ENCODE results near the gene MUC2. TPM values are rescaled to one million over a fixed set of nuclear protein-coding genes. Genes with fewer than 3 reads are reported as not detected.

Gene MUC2
- polyA plus RNA-seq, 3 donors, result not detected

GRCh38 chr11:1082346-1082727 is 7.7 kb downstream of the MUC2 start:
- Histone ChIP-seq H3K4me3 (replicated peaks in 1 of 3; ENCODE audit: low read depth in 2 of 3, low read length in 3 of 3) (no peak overlapping the region), H2AFZ (ENCODE audit: insufficient read depth, low read depth, low read length, poor library complexity, severe bottlenecking) (no peak overlapping the region), H3K79me2 (ENCODE audit: insufficient read depth, low read length) (no peaks in the 10 kb centered on the region), H4K20me1 (ENCODE audit: insufficient read depth, low read length) (no peaks in the 10 kb centered on the region), H3K4me1 (ENCODE audit: control insufficient read depth in 1 of 2, insufficient read depth in 2 of 2, low read length in 2 of 2) (no peaks in the 10 kb centered on the region), H3K27ac (ENCODE audit: low read depth in 1 of 2, low read length in 2 of 2) (no peak overlapping the region), H3K27me3 (ENCODE audit: control insufficient read depth in 2 of 2, insufficient read depth in 2 of 2, low read length in 2 of 2) (no peaks in the 10 kb centered on the region), H3K9ac (ENCODE audit: insufficient read depth, low read length, poor library complexity, severe bottlenecking) (no peak overlapping the region), H3K4me2 (replicated peaks; ENCODE audit: extremely low read depth, low read length, poor library complexity, severe bottlenecking) (no peak overlapping the region), H3K9me3 (replicated peaks in 1 of 2; ENCODE audit: control insufficient read depth in 1 of 2, insufficient read depth in 1 of 2, low read length in 2 of 2) (peaks cover 0 to 18% of the 10 kb centered on the region in 2 donors), H3K36me3 (replicated peaks in 1 of 2; ENCODE audit: control insufficient read depth in 1 of 2, insufficient read depth in 2 of 2, low read length in 2 of 2) (no peaks in the 10 kb centered on the region)
- WGBS (ENCODE audit: insufficient coverage), result 93% methylated on average over 14 of the region's 14 CpGs
- TF ChIP-seq CTCF (IDR thresholded peaks at IDR 0.05), result no peak
- Mint-ChIP-seq H3K27me3 (ENCODE audit: low read depth in 3 of 3) (peaks cover 0 to 2% (median 1%) of the 10 kb centered on the region in 3 donors), H3K4me3 (no peak overlapping the region), H3K9me3 (peaks cover 0 to 2% (median 0%) of the 10 kb centered on the region in 7 donors), H3K27ac (no peak overlapping the region), H3K4me1 (no peaks in the 10 kb centered on the region), H3K36me3 (no peaks in the 10 kb centered on the region)
- intact Hi-C loops (cut with micrococcal nuclease), result no loop called here
- no peak for DNase-seq

DNA sequence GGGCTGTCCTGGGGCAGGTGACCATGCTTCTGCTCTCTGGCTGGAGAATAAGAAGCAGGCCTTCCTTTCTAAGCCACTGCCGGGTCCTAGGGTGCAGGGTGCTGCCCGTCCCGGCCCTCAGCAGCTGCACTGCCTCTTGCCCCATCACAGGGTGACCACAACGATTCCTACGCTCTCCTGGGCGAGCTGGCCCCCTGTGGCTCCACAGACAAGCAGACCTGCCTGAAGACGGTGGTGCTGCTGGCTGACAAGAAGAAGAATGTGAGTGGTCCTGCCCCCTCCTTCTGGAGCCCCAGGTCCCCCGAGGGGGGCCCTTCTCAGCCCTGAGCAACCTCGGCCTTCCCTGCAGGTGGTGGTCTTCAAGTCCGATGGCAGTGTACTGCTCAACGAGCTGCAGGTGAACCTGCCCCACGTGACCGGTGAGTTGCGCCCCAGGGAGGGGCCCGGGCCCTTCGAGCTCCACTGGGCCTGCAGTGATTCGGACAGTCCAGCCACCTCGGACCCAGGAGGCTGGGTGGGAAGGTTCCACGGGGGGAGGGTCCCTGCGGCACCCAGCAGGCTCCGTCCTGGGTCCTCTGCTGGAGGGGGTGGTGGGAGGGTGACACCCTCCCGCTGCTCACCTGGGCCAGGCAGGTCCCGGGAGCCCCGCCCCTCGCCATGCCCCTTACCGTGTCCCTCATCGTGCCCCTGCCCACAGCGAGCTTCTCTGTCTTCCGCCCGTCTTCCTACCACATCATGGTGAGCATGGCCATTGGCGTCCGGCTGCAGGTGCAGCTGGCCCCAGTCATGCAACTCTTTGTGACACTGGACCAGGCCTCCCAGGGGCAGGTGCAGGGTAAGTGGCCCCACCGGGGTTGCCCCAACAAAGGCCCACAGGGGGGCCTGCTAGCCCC is 8.3 kb downstream of the MUC2 start:
- Histone ChIP-seq H3K4me3 (replicated peaks in 1 of 3; ENCODE audit: low read depth in 2 of 3, low read length in 3 of 3) (no peak overlapping the region), H3K79me2 (ENCODE audit: insufficient read depth, low read length) (no peaks in the 10 kb centered on the region), H2AFZ (ENCODE audit: insufficient read depth, low read depth, low read length, poor library complexity, severe bottlenecking) (no peak overlapping the region), H3K9me3 (replicated peaks in 1 of 2; ENCODE audit: control insufficient read depth in 1 of 2, insufficient read depth in 1 of 2, low read length in 2 of 2) (peaks cover 0 to 12% of the 10 kb centered on the region in 2 donors), H4K20me1 (ENCODE audit: insufficient read depth, low read length) (no peaks in the 10 kb centered on the region), H3K27ac (ENCODE audit: low read depth in 1 of 2, low read length in 2 of 2) (no peak overlapping the region), H3K9ac (ENCODE audit: insufficient read depth, low read length, poor library complexity, severe bottlenecking) (no peak overlapping the region), H3K4me1 (ENCODE audit: control insufficient read depth in 1 of 2, insufficient read depth in 2 of 2, low read length in 2 of 2) (no peaks in the 10 kb centered on the region), H3K4me2 (replicated peaks; ENCODE audit: extremely low read depth, low read length, poor library complexity, severe bottlenecking) (no peak overlapping the region), H3K36me3 (replicated peaks in 1 of 2; ENCODE audit: control insufficient read depth in 1 of 2, insufficient read depth in 2 of 2, low read length in 2 of 2) (no peaks in the 10 kb centered on the region), H3K27me3 (ENCODE audit: control insufficient read depth in 2 of 2, insufficient read depth in 2 of 2, low read length in 2 of 2) (no peaks in the 10 kb centered on the region)
- peaks cover 0 to 2% (median 0%) of the 10 kb centered on the region in 7 donors for H3K9me3 Mint-ChIP-seq
- intact Hi-C loops (cut with micrococcal nuclease), result no loop called here
- WGBS (ENCODE audit: insufficient coverage), result 78% methylated on average over 29 of the region's 33 CpGs
- no peak overlapping the region for H3K27ac Mint-ChIP-seq
- H3K4me1 Mint-ChIP-seq, result no peaks in the 10 kb centered on the region
- H3K27me3 Mint-ChIP-seq (ENCODE audit: low read depth in 3 of 3), result peaks cover 0 to 2% (median 1%) of the 10 kb centered on the region in 3 donors
- no peaks in the 10 kb centered on the region for H3K36me3 Mint-ChIP-seq
- DNase-seq, result no peak
- no peak overlapping the region for H3K4me3 Mint-ChIP-seq
- no peak for TF ChIP-seq CTCF (IDR thresholded peaks at IDR 0.05)

Measured in CD14-positive monocyte (primary cell).